Neutrophil (primary cell): Measurements from ENCODE around the gene STOML1.
"Not testable (repeated sequence)": the region's sequence is repeated elsewhere in the genome, so short reads cannot be mapped to it uniquely, and the experiment has no call there.

ENCODE experiments used
- H3K27ac ChIP-seq: fragments of 200-600 bp; sonication (generic); 2 replicates; pipeline ENCODE4 v1.5.1; 2016; ENCODE audit warnings: mild to moderate bottlenecking, moderate library complexity
- H3K27me3 ChIP-seq: fragments of 200-600 bp; sonication (generic); 2 replicates; pipeline ENCODE4 v1.6.0; 2016; ENCODE audit warnings: mild to moderate bottlenecking
- H3K36me3 ChIP-seq: fragments of 200-600 bp; sonication (generic); 2 replicates; pipeline ENCODE4 v1.5.1; 2017
- H3K4me1 ChIP-seq, 2 experiments: fragments of 200-600 bp in 1 of 2; sonication (generic) in 1 of 2; 1 replicate in 1 of 2; 2 replicates in 1 of 2; pipeline versions ENCODE4 v1.5.1 to v1.6.1; 2013 to 2016; ENCODE audit warnings: low read depth in 1 of 2, low read length in 1 of 2, mild to moderate bottlenecking in 1 of 2, moderate library complexity in 1 of 2; ENCODE audit not compliant: control insufficient read depth in 1 of 2, insufficient read depth in 1 of 2
- H3K4me3 ChIP-seq, 2 experiments: fragments of 200-600 bp in 1 of 2; sonication (generic) in 1 of 2; 1 replicate in 1 of 2; 2 replicates in 1 of 2; pipeline ENCODE4 v1.5.1; 2013 to 2016; ENCODE audit warnings: low read depth in 1 of 2, low read length in 1 of 2, mild to moderate bottlenecking in 1 of 2, moderate library complexity in 1 of 2
- H3K9me3 ChIP-seq: fragments of 200-600 bp; sonication (generic); 2 replicates; pipeline ENCODE4 v1.5.1; 2016
- TF ChIP-seq, protein P1 (sequence below): fragments of 200-600 bp; sonication (generic); IDR thresholded peaks from 2 replicates; pipeline ENCODE4 v1.5.1; 2016; ENCODE audit warnings: antibody characterized with exemption

STOML1 gene

DNA sequence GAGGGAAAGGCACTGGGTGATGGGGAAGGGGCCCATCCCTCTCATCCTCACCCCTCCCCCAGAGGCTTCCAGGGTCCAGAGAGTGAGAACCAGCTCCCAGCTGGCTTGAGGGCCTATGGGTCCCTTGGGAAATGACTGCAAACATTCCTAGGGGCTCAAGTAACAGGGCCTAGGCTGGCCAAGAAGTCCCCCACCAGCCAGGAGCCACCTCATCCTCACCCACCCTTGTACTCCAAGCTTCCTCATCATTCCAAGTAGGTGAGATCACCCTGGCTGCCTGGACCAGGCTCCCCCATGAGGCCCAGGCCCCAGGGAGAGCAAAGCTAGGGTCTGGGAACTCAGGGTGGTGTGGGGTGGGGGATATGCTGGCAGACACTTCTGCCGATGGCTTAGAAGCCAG is 51.1 kb downstream of the STOML1 start:
- Histone ChIP-seq H3K27ac (no peak overlapping the region), H3K27me3 (no peaks in the 10 kb centered on the region), H3K9me3 (no peaks in the 10 kb centered on the region), H3K4me1 (no peaks in the 10 kb centered on the region), H3K4me3 (no peak overlapping the region), H3K36me3 (no peaks in the 10 kb centered on the region)
- TF ChIP-seq, protein P1, sequence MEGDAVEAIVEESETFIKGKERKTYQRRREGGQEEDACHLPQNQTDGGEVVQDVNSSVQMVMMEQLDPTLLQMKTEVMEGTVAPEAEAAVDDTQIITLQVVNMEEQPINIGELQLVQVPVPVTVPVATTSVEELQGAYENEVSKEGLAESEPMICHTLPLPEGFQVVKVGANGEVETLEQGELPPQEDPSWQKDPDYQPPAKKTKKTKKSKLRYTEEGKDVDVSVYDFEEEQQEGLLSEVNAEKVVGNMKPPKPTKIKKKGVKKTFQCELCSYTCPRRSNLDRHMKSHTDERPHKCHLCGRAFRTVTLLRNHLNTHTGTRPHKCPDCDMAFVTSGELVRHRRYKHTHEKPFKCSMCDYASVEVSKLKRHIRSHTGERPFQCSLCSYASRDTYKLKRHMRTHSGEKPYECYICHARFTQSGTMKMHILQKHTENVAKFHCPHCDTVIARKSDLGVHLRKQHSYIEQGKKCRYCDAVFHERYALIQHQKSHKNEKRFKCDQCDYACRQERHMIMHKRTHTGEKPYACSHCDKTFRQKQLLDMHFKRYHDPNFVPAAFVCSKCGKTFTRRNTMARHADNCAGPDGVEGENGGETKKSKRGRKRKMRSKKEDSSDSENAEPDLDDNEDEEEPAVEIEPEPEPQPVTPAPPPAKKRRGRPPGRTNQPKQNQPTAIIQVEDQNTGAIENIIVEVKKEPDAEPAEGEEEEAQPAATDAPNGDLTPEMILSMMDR = no peak

DNA sequence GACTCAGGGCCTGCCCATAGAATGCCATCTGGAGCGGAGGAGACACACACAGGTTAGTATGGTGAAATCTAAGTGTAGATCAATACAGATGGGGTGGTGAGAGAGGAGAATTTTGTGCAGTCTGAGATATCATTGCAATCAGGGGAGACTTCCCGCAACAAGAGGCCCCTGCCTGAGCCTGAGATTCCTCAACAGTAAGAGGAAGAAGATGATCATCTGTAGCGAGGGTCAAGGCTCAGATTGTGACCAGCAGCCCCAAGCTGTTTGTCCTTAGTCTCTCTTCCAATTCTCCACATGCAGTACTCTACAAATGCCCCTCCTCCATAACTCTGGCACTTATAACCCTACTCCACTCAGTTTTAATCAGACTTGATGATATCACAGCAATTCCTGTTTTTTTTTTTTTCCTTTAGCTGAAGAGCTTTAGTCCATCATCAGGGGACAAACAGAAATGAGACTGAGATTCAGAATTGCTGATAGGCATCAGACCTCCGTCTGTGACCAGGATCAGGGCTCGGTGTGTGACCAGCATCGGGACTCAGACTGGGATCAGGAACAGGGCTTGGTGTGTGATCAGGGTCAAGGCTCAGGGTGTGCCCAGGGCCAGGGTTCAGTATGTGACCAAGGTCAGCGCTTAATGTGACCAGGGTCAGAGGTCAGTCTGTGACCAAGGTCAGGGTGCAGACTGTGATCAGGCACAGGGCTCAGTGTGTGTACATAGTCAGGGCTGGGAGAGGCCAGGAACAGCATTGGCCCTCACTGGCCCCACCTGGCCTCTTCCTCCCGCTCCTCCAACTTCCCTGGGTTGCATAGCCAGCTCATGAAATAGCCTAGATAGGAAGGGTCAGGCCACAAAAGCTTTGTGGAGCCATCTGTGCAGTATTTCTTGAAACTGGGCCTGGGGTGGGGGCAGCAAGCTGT is 51.8 kb downstream of the STOML1 start:
- TF ChIP-seq, protein P1 = no peak
- Histone ChIP-seq H3K9me3 (no peaks in the 10 kb centered on the region), H3K36me3 (no peaks in the 10 kb centered on the region), H3K27me3 (no peaks in the 10 kb centered on the region), H3K4me3 (no peak overlapping the region), H3K4me1 (no peaks in the 10 kb centered on the region), H3K27ac (no peak overlapping the region)

DNA sequence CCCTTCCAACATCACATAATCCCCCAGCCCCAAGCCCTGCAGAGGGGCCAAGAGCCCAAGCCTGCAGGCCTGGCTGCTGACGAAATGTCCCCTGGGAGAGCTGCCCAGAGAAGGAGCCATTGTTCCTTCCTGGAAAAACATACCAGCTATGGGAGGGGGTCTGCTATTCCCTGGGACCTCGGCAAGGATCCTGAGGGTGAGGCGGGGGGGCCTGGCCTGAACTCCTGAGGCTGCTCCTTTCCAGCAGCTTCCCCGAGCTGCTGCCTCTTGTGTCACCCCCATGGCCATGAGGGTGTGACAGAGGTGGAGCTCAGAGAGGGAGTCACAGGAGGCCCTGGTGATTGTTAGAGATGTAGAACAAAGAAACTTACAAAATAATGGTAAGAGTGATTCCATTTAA is 53.0 kb downstream of the STOML1 start:
- TF ChIP-seq, protein P1 = no peak
- Histone ChIP-seq H3K4me1 (no peaks in the 10 kb centered on the region), H3K36me3 (no peaks in the 10 kb centered on the region), H3K27ac (no peak overlapping the region), H3K4me3 (no peak overlapping the region), H3K9me3 (no peaks in the 10 kb centered on the region), H3K27me3 (no peaks in the 10 kb centered on the region)

DNA sequence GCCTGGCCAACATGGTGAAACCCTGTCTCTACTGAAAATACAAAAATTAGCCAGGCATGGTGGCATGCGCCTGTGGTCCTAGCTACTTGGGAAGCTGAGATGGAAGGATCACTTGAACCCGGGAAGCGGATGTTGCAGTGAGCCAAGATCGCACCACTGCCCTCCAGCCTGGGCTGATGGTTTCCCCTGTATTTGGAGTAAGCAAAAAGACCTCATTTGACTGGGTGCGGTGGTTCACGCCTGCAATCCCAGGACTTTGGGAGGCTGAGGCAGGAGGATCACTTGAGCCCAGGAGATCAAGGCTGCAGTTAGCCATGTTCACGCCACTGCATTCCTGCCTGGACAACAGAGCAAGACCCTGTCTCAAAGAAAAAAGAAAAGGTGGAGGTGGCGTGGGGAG is 53.6 kb downstream of the STOML1 start:
- not testable (repeated sequence) for H3K9me3 ChIP-seq, H3K27ac ChIP-seq, H3K36me3 ChIP-seq, H3K4me1 ChIP-seq, H3K27me3 ChIP-seq, H3K4me3 ChIP-seq

DNA sequence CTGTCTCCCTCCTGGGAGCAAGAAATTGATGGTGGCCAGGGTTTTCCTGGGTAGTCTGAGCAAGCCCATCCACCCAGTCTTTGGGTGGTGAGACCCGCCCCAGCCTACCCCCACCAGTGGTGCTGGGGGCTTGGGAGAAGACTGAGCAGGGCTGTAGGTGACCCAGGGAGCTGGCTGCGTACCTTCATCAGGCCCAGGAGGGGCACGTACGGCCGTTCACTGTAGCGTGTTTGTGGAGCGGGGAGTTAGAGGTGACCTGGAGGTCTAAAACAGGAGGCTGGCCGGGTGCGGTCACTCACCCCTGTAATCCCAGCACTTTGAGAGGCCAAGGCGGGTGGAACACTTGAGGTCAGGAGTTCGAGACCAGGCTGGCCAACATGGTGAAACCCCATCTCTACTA is 54.4 kb downstream of the STOML1 start:
- Histone ChIP-seq H3K9me3 (no peaks in the 10 kb centered on the region), H3K4me1 (no peaks in the 10 kb centered on the region), H3K4me3 (no peak overlapping the region), H3K27me3 (no peaks in the 10 kb centered on the region), H3K27ac (no peak overlapping the region), H3K36me3 (no peaks in the 10 kb centered on the region)
- TF ChIP-seq, protein P1 = no peak

DNA sequence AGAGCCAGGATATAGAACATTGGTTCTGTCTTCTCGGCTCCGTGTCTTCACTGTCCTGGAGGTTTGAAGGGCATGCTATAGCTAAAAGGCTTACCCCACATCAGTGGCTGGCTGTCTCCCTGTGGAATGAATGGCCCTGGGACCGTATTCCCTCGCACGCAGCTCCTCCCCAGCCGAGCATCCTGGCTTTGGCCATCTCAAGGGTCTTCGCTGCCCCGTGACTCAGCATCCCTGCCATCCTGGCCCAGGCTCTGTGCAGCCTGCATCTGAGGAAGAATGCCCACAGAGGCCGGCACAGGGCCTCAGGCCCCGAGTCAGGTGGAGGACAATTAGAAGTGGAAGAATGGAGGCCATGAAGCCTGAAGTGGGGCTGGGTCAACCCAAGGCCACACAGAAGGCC is 54.8 kb downstream of the STOML1 start:
- TF ChIP-seq, protein P1 = no peak
- H3K27me3 ChIP-seq = no peaks in the 10 kb centered on the region
- H3K27ac ChIP-seq = no peak overlapping the region
- no peaks in the 10 kb centered on the region for H3K4me1 ChIP-seq
- H3K36me3 ChIP-seq = no peaks in the 10 kb centered on the region
- H3K9me3 ChIP-seq = no peaks in the 10 kb centered on the region
- no peak overlapping the region for H3K4me3 ChIP-seq
